Measurements from ENCODE around the gene GMPS.

- TF ChIP-seq FOXK2 (IDR thresholded peaks at IDR 0.05) (no peak), LEF1 (IDR thresholded peaks at IDR 0.05; ENCODE audit: borderline replicate concordance) (no peak), ELF4 (IDR thresholded peaks at IDR 0.05) (no peak), BHLHE40 (IDR thresholded peaks at IDR 0.05; ENCODE audit: borderline replicate concordance) (no peak), PKNOX1 (IDR thresholded peaks at IDR 0.05) (no peak), ZNF384 (IDR thresholded peaks at IDR 0.05) (no peak), CTBP1 (IDR thresholded peaks at IDR 0.05; ENCODE audit: borderline replicate concordance) (no peak), SUZ12 (IDR thresholded peaks at IDR 0.05) (no peak), SP1 (IDR thresholded peaks at IDR 0.05) (no peak)
Observed at GRCh38 chr3:155889952-155890351, 19.5 kb downstream of the GMPS start.

Data from HEK293T (cell line).